ENCODE data around the gene C2orf81.
"Not testable (repeated sequence)": the region's sequence is repeated elsewhere in the genome, so short reads cannot be mapped to it uniquely, and the experiment has no call there.

C2orf81 gene

DNA sequence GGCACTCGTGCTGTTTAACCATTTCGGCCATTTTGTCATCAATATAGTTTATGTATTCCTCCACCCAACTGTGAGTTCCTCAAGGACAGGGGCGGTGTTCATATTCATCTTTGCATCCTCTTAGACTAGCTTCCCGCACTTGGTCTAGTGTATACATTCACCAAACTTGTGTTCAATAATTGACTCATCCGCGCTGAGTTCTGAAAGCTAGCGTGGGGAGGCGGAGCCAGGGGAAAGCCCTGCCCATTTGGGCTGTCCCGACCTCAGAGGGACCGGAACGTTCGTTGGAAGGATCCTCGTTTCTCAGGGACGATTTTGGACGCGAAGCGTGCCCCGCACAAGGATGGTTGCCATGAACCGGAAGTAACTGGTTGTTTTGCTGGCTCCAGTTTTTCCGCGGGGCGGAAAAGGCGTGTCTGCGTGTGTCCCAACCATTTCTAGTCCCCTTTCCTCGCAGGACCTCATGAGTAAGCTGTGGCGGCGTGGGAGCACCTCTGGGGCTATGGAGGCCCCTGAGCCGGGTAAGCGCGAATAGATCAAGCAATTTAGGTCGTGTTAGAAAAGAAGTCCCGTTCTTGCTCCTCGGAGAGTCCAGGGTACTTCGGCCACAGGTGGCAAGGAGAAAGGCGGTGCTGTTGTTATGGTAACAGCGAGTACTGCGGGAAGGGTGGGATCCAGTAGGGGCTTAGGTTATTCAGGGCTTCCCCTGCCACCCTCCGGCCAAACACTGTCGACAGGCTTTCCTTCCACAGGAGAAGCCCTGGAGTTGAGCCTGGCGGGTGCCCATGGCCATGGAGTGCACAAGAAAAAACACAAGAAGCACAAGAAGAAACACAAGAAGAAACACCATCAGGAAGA, 33.5 kb upstream of the C2orf81 start, which contains the start of gene INO80B:
Gene INO80B, plus strand, starts transcription at position 434 of the 858 bp plus-strand sequence. Its CDS starts 30 bp downstream, at position 464.
- H3K4me1 Mint-ChIP-seq (ENCODE audit: low read depth), result peaks cover 54% of the 10 kb centered on the region
- no peaks in the 10 kb centered on the region for H3K9me3 Mint-ChIP-seq
- peak; percentile 99 for DNase-seq
- peak within 1 kb of the TSS; percentile 97 for H3K27ac Mint-ChIP-seq
- no peaks in the 10 kb centered on the region for H3K27me3 Mint-ChIP-seq
- peaks cover 33% of the 10 kb centered on the region for H3K36me3 Mint-ChIP-seq (ENCODE audit: low read depth)
- H3K4me3 Mint-ChIP-seq, result peak within 1 kb of the TSS; percentile 92

DNA sequence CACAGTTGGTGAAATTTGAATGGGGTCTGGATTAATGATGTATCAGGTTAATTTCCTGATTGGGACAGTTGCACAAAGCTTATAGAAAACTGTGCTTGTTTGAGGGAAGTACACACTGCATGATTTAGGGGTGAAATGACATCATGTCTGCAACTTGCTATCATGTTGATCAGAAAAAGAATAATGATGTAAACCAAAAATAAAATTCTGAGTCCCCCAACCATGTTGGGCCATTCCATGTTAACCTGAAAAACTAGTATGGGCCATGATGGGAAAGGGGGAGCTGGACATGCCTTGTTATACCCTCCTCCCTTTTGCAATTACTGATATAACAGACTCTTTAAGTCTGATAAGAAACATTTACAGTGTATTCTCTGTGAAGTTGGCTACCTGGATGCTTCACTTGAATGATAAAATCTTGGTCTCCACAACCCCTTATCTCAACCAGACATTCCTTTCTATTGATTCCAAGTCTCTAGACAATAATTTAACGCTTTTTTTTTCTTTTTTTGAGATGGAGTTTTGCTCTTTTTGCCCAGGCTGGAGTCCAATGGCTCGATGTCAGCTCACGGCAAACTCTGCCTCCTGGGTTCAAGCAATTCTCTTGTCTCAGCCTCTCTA, 29.3 kb upstream of the C2orf81 start:
- no peaks in the 10 kb centered on the region for H3K9me3 Mint-ChIP-seq
- no peaks in the 10 kb centered on the region for H3K27me3 Mint-ChIP-seq
- peaks cover 24% of the 10 kb centered on the region for H3K4me1 Mint-ChIP-seq (ENCODE audit: low read depth)
- no peak for DNase-seq
- no peak overlapping the region for H3K27ac Mint-ChIP-seq
- no peak overlapping the region for H3K4me3 Mint-ChIP-seq
- H3K36me3 Mint-ChIP-seq (ENCODE audit: low read depth), result peaks cover 6% of the 10 kb centered on the region

DNA sequence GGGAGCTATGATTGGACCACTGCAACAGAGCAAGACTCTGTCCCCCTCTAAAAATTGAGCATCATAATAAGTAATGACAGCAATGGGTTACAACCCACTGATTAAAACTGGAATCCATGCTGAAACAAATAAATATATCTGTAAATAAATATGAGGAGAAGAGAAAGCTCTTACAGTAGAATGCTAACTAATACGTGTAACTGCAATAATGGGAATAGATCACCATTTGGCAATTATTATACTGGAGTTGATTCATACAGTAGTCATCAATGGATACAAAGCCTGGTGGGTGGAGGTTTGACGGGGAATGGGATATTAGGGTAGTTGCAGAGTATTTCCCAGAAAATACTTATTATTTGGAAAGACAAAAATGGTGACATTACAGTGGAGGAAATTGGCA, 27.4 kb upstream of the C2orf81 start:
- no peak overlapping the region for H3K27ac Mint-ChIP-seq
- no peak for DNase-seq
- H3K27me3 Mint-ChIP-seq, result peaks cover 10% of the 10 kb centered on the region
- peaks cover 11% of the 10 kb centered on the region for H3K4me1 Mint-ChIP-seq (ENCODE audit: low read depth)
- H3K9me3 Mint-ChIP-seq, result no peaks in the 10 kb centered on the region
- H3K4me3 Mint-ChIP-seq, result no peak overlapping the region
- no peaks in the 10 kb centered on the region for H3K36me3 Mint-ChIP-seq (ENCODE audit: low read depth)

DNA sequence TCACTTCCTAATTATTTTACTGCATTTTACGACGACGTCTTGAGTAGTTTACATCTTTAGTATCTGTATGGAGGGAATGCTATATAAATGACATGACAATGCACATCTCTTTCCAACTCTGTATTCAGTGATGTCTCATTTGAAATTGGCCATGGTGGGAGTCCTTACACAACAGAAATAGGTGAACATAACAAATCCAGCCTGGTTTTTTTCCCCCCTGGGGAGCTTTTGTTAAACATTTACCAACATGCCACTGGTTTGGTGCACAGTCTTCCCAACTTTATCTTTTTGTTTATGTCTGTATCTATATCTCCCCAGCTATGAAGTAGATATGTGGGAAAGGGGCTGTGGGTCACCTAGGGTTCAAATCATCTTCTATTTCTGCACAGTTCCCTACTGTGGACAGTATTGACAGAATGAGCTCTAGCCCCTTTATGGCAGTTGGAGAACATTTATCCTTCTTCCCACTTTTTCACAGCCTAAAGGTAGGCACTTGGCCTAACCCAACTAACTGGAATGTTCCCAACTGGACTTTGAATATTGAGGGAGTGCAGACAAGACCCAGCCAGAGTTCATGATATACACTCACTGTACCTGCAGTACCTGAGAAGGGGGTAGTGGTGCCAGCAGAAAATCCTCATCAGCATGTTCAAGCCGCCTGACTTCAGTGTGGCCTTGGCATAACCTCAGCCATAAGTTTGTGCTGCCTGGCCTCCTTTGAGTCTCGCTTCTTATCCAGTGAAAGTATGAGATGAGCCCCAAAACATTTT, 26.0 kb upstream of the C2orf81 start:
- Mint-ChIP-seq H3K9me3 (no peaks in the 10 kb centered on the region), H3K27ac (no peak overlapping the region), H3K4me3 (no peak overlapping the region), H3K36me3 (ENCODE audit: low read depth) (no peaks in the 10 kb centered on the region), H3K27me3 (peaks cover 16% of the 10 kb centered on the region), H3K4me1 (ENCODE audit: low read depth) (peaks cover 2% of the 10 kb centered on the region)
- no peak for DNase-seq

DNA sequence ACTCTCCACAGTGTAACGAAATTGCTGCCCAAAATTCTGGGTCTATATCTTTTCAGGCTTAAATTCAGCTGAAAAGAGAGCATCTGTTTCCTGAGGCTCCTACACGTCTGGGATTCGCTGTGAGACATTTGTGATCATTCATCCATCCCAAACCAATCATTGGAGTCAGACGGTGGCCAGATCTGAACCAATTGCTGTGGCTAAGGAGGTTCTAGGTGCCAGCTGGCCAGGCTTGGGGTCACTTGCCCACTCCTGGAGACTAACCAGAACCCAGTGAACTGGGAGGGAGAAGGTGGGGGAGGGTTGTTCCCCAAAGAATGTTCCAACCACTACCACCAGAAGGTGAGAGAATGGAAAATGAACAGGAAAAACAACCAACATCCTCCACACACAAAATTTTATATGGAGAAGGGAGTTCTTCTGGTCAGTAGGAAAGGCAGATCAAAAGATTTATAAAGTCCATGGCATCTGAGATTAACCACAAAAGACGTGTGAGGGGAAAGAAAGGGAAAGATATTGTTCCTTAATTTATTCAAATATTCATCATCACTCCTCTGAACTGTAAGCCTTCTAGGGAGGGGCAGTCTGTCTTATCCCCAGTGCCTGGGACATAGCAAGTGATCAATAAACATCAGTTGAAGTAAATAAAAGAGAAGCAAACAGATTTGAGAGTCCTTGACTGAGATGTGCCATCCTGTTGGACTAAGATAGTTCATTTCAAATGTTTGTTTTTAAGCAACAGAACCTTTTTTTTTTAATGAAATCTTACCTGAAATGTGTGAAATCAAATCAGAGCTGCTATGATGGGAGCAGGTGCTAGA, 23.3 kb upstream of the C2orf81 start:
- Mint-ChIP-seq H3K4me1 (ENCODE audit: low read depth) (peaks cover 15% of the 10 kb centered on the region), H3K4me3 (no peak overlapping the region), H3K27ac (no peak overlapping the region), H3K36me3 (ENCODE audit: low read depth) (no peaks in the 10 kb centered on the region), H3K9me3 (no peaks in the 10 kb centered on the region), H3K27me3 (peaks cover 37% of the 10 kb centered on the region)
- DNase-seq, result no peak

DNA sequence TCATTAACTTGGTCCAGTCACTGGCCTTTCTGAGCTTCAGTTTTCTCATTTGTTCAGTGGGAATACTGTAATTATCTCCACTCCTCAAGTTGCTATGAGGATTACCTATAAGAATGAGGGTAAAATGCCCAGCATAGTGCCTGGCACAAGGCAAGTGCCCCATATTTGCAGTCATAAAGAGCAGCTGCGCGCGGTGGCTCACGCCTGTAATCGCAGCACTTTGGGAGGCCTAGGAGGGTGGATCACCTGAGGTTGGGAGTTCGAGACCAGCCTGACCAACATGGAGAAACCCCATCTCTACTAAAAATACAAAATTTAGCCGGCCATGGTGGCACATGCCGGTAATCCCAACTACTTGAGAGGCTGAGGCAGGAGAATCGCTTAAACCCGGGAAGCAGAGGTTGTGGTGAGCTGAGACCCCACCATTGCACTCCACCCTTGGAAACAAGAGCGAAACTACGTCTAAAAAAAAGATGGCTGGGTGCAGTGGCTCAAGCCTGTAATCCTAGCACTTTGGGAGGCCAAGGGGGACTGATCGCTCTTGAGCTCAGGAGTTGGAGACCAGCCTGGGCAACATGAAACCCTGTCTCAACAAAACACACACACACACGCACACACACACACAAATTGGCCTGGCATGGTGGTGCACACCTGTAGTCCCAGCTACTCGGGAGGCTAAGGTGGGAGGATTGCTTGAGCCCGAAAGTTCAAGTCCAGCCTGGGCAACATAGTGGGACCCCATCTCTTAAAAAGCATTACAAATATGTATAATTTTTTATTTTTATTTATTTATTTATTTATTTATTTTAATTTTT, 21.3 kb upstream of the C2orf81 start:
- H3K4me1 Mint-ChIP-seq (ENCODE audit: low read depth), result peaks cover 15% of the 10 kb centered on the region
- H3K27ac Mint-ChIP-seq; DNase-seq; H3K9me3 Mint-ChIP-seq; H3K36me3 Mint-ChIP-seq (ENCODE audit: low read depth): not testable (repeated sequence)
- H3K27me3 Mint-ChIP-seq, result peaks cover 51% of the 10 kb centered on the region
- peak overlapping the region; percentile 54 for H3K4me3 Mint-ChIP-seq

DNA sequence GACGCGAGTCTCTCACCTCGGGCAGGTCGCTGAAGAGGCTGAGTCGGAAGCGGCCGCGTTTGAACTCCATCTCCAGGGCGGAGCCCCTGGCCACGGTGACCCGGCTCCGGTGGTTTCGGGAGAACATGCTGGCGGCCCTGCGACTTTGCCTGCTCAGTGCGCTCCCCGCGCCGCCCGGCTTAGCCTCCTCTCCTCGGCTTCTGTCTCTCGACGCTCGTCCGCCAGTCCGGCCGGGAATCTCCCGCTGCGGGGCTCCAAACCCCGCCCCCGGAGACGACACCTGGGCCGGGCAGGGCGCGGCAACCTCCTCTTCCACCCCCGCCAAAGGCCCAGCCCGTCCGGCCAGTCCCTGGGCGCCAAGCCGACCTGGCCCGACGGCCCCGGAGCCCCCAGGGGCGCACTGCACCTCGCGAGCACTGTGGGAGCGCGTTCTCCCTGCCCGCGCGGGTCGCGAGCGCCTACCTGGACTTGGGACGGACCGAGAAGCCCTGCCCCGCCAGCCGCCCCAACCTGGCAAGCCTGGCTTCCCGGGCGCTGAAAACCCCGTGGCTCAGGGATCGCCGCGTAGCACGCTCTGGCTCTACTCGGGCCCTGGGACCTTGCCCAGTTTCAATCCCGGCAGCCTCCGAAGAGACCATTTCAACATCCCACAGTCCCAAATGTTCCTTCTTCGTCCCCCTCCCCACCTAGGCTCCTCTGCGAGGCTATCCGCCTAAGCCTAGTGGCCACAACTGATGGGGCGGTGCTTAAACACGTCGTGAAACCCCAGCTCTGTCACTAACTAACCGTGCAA, 20.5 kb upstream of the C2orf81 start, which contains the start of gene RTKN:
Gene RTKN, minus strand, starts transcription at position 248 of the 793 bp plus-strand sequence. Its CDS starts 121 bp downstream, at position 127.
- peaks cover 51% of the 10 kb centered on the region for H3K27me3 Mint-ChIP-seq
- peak within 1 kb of the TSS; percentile 54 for H3K4me3 Mint-ChIP-seq
- peak; percentile 43 for DNase-seq
- H3K9me3 Mint-ChIP-seq, result no peaks in the 10 kb centered on the region
- no peak within 1 kb of the TSS for H3K27ac Mint-ChIP-seq
- peaks cover 15% of the 10 kb centered on the region for H3K4me1 Mint-ChIP-seq (ENCODE audit: low read depth)
- H3K36me3 Mint-ChIP-seq (ENCODE audit: low read depth), result no peaks in the 10 kb centered on the region

DNA sequence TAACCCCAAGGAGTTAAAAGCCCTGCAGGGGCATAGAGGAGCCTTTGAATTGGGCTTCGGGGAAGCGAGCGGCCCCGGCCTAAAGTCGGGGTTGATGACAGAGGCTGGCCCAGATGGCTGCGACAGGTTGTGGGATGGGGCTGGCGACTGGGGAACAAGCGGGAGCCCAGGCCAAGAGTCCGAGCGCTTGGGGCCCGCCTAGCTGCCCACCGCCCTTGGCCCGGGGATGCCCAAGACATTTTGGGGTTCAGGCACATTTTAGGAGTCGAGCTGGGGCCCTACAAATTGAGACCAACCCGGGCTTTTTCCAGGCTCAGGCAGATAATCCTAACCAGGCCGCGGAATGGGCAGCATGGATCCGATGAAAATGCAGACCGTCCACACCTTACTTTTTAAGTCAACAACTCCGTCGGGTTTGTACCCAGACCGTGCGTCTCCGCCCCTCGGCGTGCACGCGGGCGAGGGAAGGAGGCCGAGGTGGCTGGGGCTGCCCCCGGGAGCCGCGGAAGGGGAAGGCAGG, 19.8 kb upstream of the C2orf81 start:
- DNase-seq, result peak; percentile 53
- H3K4me3 Mint-ChIP-seq, result peak overlapping the region; percentile 35
- no peak overlapping the region for H3K27ac Mint-ChIP-seq
- peaks cover 15% of the 10 kb centered on the region for H3K4me1 Mint-ChIP-seq (ENCODE audit: low read depth)
- peaks cover 51% of the 10 kb centered on the region for H3K27me3 Mint-ChIP-seq
- H3K36me3 Mint-ChIP-seq (ENCODE audit: low read depth), result no peaks in the 10 kb centered on the region
- no peaks in the 10 kb centered on the region for H3K9me3 Mint-ChIP-seq

DNA sequence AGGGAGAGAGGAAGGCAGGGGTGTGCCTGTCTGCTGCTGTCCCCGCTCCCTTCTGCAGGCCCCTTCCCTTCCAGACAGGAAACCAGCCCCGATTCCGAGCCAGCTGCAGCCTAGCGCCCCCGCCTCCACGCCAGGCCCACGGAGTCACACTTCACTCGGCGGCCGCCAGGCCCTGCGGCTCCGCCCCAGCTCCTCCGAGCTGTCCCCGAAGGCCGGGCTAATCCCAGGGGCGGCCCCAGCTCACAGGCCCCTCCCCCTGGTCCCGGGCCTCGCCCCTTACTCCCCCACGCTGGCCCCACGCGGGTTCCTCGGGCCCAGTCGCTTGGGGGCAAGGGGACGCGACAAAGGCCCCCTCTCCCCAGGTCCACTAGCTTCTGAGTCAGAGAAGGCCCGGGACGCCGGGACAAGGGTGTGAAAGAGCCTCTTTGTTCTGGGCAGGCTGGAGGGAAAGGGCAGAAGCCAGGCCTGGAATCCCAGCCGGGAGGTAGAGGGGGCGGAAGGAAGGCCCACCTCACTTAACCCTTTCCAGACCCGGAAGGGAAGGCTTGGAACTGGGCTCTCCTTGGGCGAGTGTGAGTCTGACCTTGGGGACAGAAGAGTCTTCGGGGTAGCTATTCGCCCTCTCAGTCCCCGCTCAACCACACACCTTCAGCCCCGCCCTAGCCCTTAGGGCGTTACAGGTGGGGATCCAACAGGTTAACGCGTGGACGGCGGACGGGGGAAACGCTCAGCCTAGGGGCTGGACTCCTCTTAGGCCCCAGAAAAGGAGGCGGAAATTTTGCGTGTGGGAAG, 19.2 kb upstream of the C2orf81 start:
- H3K27ac Mint-ChIP-seq, result no peak overlapping the region
- peaks cover 51% of the 10 kb centered on the region for H3K27me3 Mint-ChIP-seq
- H3K4me1 Mint-ChIP-seq (ENCODE audit: low read depth), result peaks cover 15% of the 10 kb centered on the region

DNA sequence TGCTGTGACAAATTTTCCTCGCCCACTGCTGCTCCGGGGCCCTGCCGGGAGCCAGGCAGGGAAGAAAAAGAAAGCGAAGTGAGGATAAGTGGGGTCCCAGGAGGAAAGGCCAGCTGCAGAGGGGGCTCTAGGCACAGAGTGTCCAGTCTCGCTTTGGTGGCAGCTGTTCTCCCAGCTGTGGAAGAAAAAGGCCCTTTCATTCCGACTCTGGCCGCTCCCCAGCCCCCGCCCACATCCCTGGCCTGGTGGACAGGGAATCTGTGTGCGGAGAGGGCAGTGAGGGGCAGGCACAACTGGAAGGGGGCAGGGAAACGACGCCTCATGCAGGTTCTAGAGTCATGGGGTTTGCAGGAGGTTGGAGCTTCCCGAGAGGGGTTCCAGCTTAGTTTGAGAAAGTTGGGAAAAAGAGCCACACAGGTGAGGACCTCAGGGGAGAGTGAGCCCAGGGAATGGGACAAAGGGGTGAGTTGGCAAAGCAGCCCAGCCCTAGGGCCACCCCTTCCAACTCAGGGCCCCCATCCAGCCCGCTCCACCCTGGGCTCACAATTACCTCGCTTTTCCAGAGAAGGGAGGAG, 18.5 kb upstream of the C2orf81 start:
- H3K36me3 Mint-ChIP-seq (ENCODE audit: low read depth), result no peaks in the 10 kb centered on the region
- peaks cover 15% of the 10 kb centered on the region for H3K4me1 Mint-ChIP-seq (ENCODE audit: low read depth)
- DNase-seq, result no peak
- peak overlapping the region; percentile 43 for H3K4me3 Mint-ChIP-seq
- H3K9me3 Mint-ChIP-seq, result no peaks in the 10 kb centered on the region
- no peak overlapping the region for H3K27ac Mint-ChIP-seq
- H3K27me3 Mint-ChIP-seq, result peaks cover 49% of the 10 kb centered on the region

More for the DNA sequence above, 19.2 kb upstream of the C2orf81 start:
- no peaks in the 10 kb centered on the region for H3K36me3 Mint-ChIP-seq (ENCODE audit: low read depth)
- peak; percentile 62 for DNase-seq
- no peaks in the 10 kb centered on the region for H3K9me3 Mint-ChIP-seq
- H3K4me3 Mint-ChIP-seq, result peak overlapping the region; percentile 43

DNA sequence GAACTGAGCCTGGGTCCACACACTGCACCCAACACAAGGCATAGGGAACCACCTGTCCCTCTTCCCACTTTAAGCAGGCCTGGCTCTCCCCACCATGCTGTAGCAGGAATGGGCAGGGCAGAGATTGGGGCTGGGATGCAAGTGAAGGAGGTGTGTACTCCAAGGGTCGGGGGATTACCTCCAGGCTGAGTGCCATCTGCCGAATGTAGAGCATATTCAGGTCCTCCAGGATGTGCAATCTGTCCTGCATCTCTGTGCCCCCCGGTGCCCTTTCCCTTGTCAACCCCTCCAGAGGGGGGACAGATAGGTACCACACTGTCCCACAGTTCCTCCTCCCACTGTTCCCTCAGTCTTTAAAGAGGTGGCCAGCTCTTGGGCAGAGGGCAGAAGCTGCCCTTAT, 18.0 kb upstream of the C2orf81 start:
- Mint-ChIP-seq H3K27me3 (peaks cover 45% of the 10 kb centered on the region), H3K9me3 (no peaks in the 10 kb centered on the region), H3K4me3 (no peak overlapping the region), H3K27ac (no peak overlapping the region), H3K4me1 (ENCODE audit: low read depth) (peaks cover 15% of the 10 kb centered on the region), H3K36me3 (ENCODE audit: low read depth) (no peaks in the 10 kb centered on the region)
- DNase-seq, result no peak

DNA sequence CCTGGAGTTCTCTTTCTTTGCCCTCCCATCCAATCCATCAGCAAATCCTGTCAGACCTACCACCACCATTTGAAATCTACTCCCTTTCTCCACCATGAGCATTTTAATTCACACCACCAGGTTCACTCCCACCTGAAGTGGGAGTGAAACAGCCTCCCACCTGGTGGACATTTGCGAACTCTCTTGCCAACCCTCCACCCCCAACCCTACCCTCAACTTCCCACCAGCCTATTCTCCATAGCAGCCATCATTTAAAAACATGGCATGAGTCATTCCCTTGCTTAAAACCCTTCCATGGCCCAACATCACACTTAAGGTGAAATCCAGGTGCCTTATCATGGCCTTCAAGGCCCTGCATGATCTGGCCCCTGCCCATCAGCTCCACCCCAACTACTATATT, 16.8 kb upstream of the C2orf81 start:
- Mint-ChIP-seq H3K4me1 (ENCODE audit: low read depth) (peaks cover 15% of the 10 kb centered on the region), H3K27ac (no peak overlapping the region), H3K4me3 (no peak overlapping the region), H3K27me3 (peaks cover 41% of the 10 kb centered on the region), H3K9me3 (no peaks in the 10 kb centered on the region), H3K36me3 (ENCODE audit: low read depth) (no peaks in the 10 kb centered on the region)
- no peak for DNase-seq

All from activated T-cell treated with anti-CD3 and anti-CD28 coated beads, Interleukin-2, amount 50 U/mL, for 24 hours (primary cell).